Fibroblast of lung (primary cell): Measurements from ENCODE around the gene SCUBE1. TPM values are rescaled to one million over a fixed set of nuclear protein-coding genes. Genes with fewer than 3 reads are reported as not detected.
A peak's percentile ranks its signal among the peaks of the same experiment; 100 is the strongest.

Experiments
- DNase-seq, 2 donors: peaks; one replicate each; pipeline versions ENCODE4 v3.0.0 to v3.0.0-alpha.2; 2010; ENCODE audit warnings: low read depth in 2 of 2
- H2AFZ ChIP-seq: 2 replicates; pipeline ENCODE4 v1.5.1; 2012; ENCODE audit warnings: low read length, control low read depth, inconsistent platforms
- H3K27ac ChIP-seq: 2 replicates; pipeline ENCODE4 v1.5.1; 2011; ENCODE audit warnings: low read length, control low read depth; ENCODE audit not compliant: insufficient read depth
- H3K27me3 ChIP-seq: 2 replicates; pipeline ENCODE4 v1.5.1; 2011; ENCODE audit warnings: mild to moderate bottlenecking, low read length; ENCODE audit not compliant: control insufficient read depth, insufficient read depth
- H3K36me3 ChIP-seq: 2 replicates; pipeline ENCODE4 v1.5.1; 2011; ENCODE audit warnings: low read length; ENCODE audit not compliant: control insufficient read depth, insufficient read depth
- H3K4me1 ChIP-seq: 2 replicates; pipeline ENCODE4 v1.5.1; 2011; ENCODE audit warnings: low read length; ENCODE audit not compliant: control insufficient read depth, insufficient read depth; ENCODE audit errors: extremely low read depth
- H3K4me2 ChIP-seq: 2 replicates; pipeline ENCODE4 v1.5.1; 2011; ENCODE audit warnings: low read length, control low read depth; ENCODE audit not compliant: insufficient read depth; ENCODE audit errors: extremely low read depth
- H3K4me3 ChIP-seq, 4 experiments: fragments of 200-600 bp in 1 of 4; sonication (generic) in 1 of 4; replicated peaks in 1 of 4; 2 replicates each; pipeline ENCODE4 v1.5.1; 2011 to 2016; ENCODE audit warnings: low read length in 4 of 4, low read depth in 3 of 4, mild to moderate bottlenecking in 3 of 4, control low read depth in 2 of 4, inconsistent platforms in 1 of 4, mixed read lengths in 1 of 4; ENCODE audit not compliant: insufficient read depth in 1 of 4; ENCODE audit errors: control extremely low read depth in 1 of 4
- H3K79me2 ChIP-seq: 2 replicates; pipeline ENCODE4 v1.5.1; 2012; ENCODE audit warnings: mild to moderate bottlenecking, low read length, inconsistent platforms; ENCODE audit not compliant: control insufficient read depth, insufficient read depth
- H3K9ac ChIP-seq: 2 replicates; pipeline ENCODE4 v1.5.1; 2011; ENCODE audit warnings: mild to moderate bottlenecking, low read length, control low read depth; ENCODE audit not compliant: insufficient read depth
- H3K9me3 ChIP-seq: 2 replicates; pipeline ENCODE4 v1.5.1; 2012; ENCODE audit warnings: low read depth, low read length; ENCODE audit not compliant: control insufficient read depth, insufficient read depth
- H4K20me1 ChIP-seq: 2 replicates; pipeline ENCODE4 v1.5.1; 2011; ENCODE audit warnings: low read length; ENCODE audit not compliant: control insufficient read depth, insufficient read depth; ENCODE audit errors: extremely low read depth
- EZH2 ChIP-seq: IDR thresholded peaks from 2 replicates; pipeline ENCODE4 v1.5.1; 2012; ENCODE audit warnings: low read length, control low read depth, mild to moderate bottlenecking; ENCODE audit errors: missing control alignments
- polyA plus RNA-seq, 2 donors: library from polyadenylated mRNA; depleted of rRNA in 1 of 2; stranded (reverse) in 1 of 2; unstranded in 1 of 2; fragments of >200 nt; gene quantifications; 2 replicates each; pipeline ENCODE4 v1.2.1, GENCODE V29; 2011 to 2012; ENCODE audit warnings: missing spikeins in 1 of 2
- total RNA-seq: library from RNA; depleted of rRNA; stranded (reverse); fragments of >200 nt; gene quantifications from 2 replicates; pipeline ENCODE4 v1.2.1, GENCODE V29; 2014
- TF ChIP-seq, protein P1 (sequence below), 2 donors: IDR thresholded peaks in 1 of 2; conservative IDR thresholded peaks in 1 of 2; 1 replicate in 1 of 2; 2 replicates in 1 of 2; pipeline ENCODE4 v1.5.1; 2011 to 2012; ENCODE audit warnings: low read length in 2 of 2, control low read depth in 1 of 2, inconsistent platforms in 1 of 2, low read depth in 1 of 2, mild to moderate bottlenecking in 1 of 2

Gene SCUBE1
- total and polyA plus RNA-seq, 2 donors (not counting 1 experiment from before 2014, with no cell fraction given): 0.17 TPM; not detected in 1

DNA sequence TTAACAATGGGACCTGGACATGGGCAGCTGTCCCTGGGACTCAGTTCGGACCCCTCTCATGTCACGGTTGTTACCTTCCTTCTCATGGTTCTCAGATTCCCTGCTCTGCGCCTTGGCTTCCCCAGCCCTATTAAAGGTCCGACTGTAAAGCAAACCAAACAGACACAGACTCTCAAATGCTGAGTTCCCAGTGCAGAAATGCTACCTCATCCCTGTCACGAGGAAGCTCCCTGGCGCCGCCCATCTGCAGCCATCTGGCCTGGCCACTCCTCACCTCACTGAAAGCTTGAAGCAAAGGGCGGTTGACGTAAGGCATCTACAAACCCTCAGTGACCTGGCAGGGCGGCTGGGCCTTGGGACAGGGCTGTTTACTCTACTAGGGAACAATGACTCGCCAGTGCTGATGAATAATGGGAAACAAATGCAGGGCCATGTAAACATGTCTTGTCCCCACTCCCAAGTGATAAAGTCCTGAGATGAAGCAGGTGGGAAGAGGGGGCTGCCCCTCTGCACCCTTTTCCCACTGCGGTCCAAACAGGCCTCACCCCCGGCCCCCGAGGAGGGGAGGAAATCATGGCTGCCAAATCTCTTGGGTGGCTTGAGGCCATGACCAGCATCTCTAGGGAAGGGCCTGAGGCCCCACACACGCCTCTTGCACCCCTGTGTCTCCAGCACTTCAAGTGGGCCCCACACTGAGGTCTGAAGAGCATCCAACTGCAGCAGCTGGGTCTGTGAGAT lies 49.3 kb downstream of the SCUBE1 start:
- DNase-seq: peak in 1 of 2 donors; percentile 85
- no peak for TF ChIP-seq EZH2
- H3K27ac ChIP-seq: peak overlapping the region; percentile 27
- H3K4me1 ChIP-seq: no peaks in the 10 kb centered on the region
- no peaks in the 10 kb centered on the region for H3K27me3 ChIP-seq
- H3K9ac ChIP-seq: no peak overlapping the region
- H3K4me3 ChIP-seq: no peak overlapping the region
- H3K79me2 ChIP-seq: no peaks in the 10 kb centered on the region
- H3K36me3 ChIP-seq: no peaks in the 10 kb centered on the region
- H3K9me3 ChIP-seq: no peaks in the 10 kb centered on the region
- H3K4me2 ChIP-seq: no peak overlapping the region
- H4K20me1 ChIP-seq: no peaks in the 10 kb centered on the region
- H2AFZ ChIP-seq: no peak overlapping the region

DNA sequence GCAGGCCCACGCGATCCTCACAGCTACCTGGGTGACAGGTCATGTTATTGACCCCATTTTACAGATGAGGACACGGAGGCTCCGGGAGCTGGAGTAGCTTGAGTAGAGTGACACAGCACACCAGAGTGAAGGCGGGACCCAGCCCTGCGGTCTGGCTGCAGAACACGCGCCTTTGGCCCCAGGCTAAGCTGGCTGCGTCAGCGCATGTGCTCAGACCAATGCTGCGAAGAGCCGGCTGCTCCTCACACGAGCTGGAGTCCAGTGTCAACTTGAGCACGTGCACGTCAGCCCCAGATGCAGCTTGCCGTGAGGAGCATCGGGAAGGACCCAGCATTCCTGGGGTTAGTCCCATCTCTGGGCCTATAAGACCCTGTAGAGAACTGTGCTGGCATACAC lies 49.9 kb downstream of the SCUBE1 start:
- TF ChIP-seq, protein P1, sequence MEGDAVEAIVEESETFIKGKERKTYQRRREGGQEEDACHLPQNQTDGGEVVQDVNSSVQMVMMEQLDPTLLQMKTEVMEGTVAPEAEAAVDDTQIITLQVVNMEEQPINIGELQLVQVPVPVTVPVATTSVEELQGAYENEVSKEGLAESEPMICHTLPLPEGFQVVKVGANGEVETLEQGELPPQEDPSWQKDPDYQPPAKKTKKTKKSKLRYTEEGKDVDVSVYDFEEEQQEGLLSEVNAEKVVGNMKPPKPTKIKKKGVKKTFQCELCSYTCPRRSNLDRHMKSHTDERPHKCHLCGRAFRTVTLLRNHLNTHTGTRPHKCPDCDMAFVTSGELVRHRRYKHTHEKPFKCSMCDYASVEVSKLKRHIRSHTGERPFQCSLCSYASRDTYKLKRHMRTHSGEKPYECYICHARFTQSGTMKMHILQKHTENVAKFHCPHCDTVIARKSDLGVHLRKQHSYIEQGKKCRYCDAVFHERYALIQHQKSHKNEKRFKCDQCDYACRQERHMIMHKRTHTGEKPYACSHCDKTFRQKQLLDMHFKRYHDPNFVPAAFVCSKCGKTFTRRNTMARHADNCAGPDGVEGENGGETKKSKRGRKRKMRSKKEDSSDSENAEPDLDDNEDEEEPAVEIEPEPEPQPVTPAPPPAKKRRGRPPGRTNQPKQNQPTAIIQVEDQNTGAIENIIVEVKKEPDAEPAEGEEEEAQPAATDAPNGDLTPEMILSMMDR (conservative IDR thresholded peaks at IDR 0.05 in 1 of 2, IDR thresholded peaks at IDR 0.05 in 1 of 2; ENCODE audit: low read depth in 1 of 2, low read length in 2 of 2): no peak
- no peak overlapping the region for H2AFZ ChIP-seq
- no peaks in the 10 kb centered on the region for H3K27me3 ChIP-seq
- no peak overlapping the region for H3K4me2 ChIP-seq
- no peak for DNase-seq
- no peak overlapping the region for H3K9ac ChIP-seq
- H3K27ac ChIP-seq: peak overlapping the region; percentile 27
- no peaks in the 10 kb centered on the region for H3K4me1 ChIP-seq
- no peak overlapping the region for H3K4me3 ChIP-seq
- no peaks in the 10 kb centered on the region for H4K20me1 ChIP-seq
- no peaks in the 10 kb centered on the region for H3K9me3 ChIP-seq
- H3K36me3 ChIP-seq: no peaks in the 10 kb centered on the region
- H3K79me2 ChIP-seq: no peaks in the 10 kb centered on the region

DNA sequence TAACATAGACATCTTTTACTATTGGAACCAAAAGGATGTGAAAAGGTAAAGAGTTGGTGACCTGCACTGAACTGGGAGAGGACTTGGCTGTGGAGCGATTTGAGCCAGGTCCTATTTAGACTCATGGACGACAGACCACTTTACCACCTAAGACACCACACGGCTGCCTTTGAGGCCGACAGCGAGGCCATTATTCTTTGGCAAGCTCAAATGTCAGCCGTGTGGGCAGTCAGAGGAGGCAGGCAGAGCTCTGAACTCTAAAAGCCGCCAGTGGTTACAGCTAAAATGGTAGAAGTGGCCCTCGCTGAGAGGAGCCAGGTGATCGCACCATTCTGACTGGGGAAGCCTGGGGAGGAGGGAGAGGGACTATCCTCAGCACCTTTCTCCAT lies 50.5 kb downstream of the SCUBE1 start:
- TF ChIP-seq, protein P1 (conservative IDR thresholded peaks at IDR 0.05 in 1 of 2, IDR thresholded peaks at IDR 0.05 in 1 of 2; ENCODE audit: low read depth in 1 of 2, low read length in 2 of 2): no peak
- no peak for TF ChIP-seq EZH2
- Histone ChIP-seq H3K4me1 (no peaks in the 10 kb centered on the region), H3K27ac (no peak overlapping the region), H3K9me3 (no peaks in the 10 kb centered on the region), H3K4me3 (no peak overlapping the region), H2AFZ (no peak overlapping the region), H4K20me1 (no peaks in the 10 kb centered on the region), H3K27me3 (no peaks in the 10 kb centered on the region), H3K4me2 (no peak overlapping the region), H3K79me2 (no peaks in the 10 kb centered on the region), H3K36me3 (no peaks in the 10 kb centered on the region), H3K9ac (no peak overlapping the region)
- DNase-seq: no peak
